HG03575 (cell line): ENCODE data around the gene COL8A1.
"Not testable (repeated sequence)": the region's sequence is repeated elsewhere in the genome, so short reads cannot be mapped to it uniquely, and the experiment has no call there.

Experiments used
- ATAC-seq: cut with Tn5 transposase; IDR thresholded peaks from one replicate; pipeline ENCODE4 v1.9.1; 2021; ENCODE audit not compliant: unreplicated experiment, insufficient number of reproducible peaks, low FRiP score; ENCODE audit errors: extremely low read depth

Gene COL8A1

GRCh38 chr3:99638167-99638948 lies at the start of gene COL8A1:
Gene COL8A1 (plus strand): TSS chr3:99638594. CDS start chr3:99790683, 152,089 bp downstream.
- ATAC-seq = no peak

GRCh38 chr3:99589168-99589567 lies 49.2 kb upstream of the COL8A1 start:
- ATAC-seq = not testable (repeated sequence)

DNA sequence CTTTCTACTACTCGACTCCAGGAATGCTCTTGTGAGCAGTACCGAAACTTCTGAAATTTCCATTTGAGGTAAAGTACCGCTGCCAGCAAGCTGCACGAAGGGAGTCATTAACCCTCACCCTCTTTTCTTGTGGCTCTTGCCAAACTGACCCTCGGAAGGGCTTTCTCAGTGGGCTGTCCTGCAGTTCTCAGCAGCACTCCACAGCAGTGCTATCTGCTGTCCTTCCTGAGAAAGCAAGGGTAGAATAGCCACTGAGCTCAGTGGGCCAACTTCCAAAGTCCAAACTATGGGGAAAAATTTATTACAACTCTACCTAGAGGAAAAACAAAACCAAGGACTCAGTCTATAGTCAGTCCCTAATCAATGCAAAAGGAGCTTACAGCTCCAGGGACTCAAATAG lies 38.5 kb upstream of the COL8A1 start:
- ATAC-seq = no peak

GRCh38 chr3:99601515-99601914 lies 36.9 kb upstream of the COL8A1 start:
- ATAC-seq = no peak

DNA sequence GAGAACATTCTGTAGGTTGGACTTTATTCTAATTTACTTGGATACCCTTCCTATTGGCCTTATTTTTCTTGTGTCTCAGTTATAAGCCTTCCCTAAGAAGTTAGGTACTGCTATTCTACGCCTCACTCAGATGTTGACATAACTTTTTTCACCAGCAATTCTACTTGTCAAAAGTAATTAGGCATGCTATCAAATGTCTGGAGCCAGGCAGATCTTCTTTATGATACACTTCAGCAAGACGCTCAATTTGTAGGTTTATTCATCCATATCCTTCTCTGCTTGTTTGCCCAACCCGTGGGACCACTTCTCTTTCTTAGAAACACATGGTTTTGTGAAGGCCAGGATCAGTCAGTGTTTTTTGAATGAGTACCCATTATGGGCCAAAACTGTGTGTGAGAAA lies 36.2 kb upstream of the COL8A1 start:
- ATAC-seq = no peak

DNA sequence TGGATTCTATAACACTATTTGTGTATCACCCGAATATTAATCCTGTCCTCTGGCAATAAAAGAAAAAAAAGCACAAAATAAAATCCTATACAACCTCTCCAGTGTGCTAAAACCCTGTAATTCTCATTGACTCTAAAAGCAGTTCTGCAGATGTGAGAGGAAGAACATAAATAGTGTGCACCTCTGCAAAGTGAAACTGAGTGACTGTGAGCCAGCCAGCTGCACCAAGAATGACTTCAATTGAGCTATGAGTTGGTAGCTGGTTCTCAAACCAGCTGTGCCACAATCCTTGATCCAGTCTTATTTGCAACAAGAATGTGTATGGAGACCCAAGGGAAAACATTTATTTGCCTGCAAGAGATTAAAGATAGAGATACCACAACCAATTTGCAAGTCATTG lies 31.2 kb upstream of the COL8A1 start:
- no peak for ATAC-seq

GRCh38 chr3:99614768-99615167 lies 23.6 kb upstream of the COL8A1 start:
- no peak for ATAC-seq

GRCh38 chr3:99620077-99620767 lies 18.2 kb upstream of the COL8A1 start:
- ATAC-seq = no peak

GRCh38 chr3:99620976-99621375 lies 17.4 kb upstream of the COL8A1 start:
- ATAC-seq = no peak

DNA sequence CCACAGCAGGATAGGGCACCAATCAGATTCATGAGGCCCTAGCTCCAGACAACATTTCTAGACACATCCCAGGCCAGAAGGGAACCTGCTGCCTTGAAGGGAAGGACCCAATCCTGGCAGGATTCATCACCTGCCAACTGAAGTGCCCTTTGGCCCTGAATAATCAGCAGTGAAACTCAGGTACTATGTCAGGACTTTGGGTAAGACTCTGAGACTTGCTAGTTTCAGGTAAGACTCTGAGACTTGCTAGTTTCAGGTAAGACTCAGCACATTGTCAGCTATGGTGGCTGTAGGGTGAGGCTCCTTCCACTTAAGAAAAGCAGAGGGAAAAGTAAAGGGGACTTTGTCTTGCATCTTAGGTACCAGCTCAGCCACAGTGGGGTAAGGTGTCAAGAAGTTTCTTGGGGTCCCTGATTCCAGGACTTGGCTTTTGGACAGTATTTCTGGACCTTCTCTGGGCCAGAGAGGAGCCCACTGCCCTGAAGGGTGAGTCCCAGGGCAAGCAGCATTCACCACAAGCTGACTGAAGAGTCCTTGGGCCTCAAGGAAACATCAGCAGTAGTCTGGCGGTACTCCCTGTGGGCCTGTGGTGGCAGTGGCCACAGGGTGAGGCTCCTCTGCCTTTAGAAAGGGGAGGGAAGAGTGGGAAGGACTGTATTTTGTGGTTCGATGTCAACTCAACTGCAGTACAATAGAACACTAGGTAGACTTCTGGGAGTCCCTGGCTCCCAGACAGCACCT lies 13.7 kb upstream of the COL8A1 start:
- no peak for ATAC-seq

DNA sequence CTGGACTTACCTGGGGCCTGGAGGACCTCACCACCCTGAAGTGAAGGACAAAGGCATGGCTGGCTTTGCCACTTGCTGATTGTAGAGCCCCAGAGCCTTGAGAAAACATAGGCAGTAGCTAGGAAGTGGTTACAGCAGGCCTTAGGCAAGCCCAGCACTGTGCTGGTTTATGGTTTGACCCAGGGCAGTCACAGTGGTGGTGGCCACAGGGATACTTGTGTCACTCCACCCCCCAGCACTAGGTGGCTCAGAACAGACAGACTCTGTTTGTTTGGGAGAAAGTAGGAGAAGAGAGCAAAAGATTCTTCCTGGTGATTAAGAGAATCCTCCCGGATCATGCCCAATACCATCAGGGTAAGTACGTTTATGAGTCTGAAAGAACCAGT lies 13.2 kb upstream of the COL8A1 start:
- ATAC-seq = no peak

- no peak for ATAC-seq
These were observed 12.6 kb upstream of the COL8A1 start for GRCh38 chr3:99625643-99626416.

GRCh38 chr3:99626417-99626788 lies 12.0 kb upstream of the COL8A1 start:
- no peak for ATAC-seq

- no peak for ATAC-seq
These were observed 11.2 kb upstream of the COL8A1 start for GRCh38 chr3:99627062-99627826.

- ATAC-seq = no peak
These were observed 7.6 kb upstream of the COL8A1 start for GRCh38 chr3:99630815-99631214.

DNA sequence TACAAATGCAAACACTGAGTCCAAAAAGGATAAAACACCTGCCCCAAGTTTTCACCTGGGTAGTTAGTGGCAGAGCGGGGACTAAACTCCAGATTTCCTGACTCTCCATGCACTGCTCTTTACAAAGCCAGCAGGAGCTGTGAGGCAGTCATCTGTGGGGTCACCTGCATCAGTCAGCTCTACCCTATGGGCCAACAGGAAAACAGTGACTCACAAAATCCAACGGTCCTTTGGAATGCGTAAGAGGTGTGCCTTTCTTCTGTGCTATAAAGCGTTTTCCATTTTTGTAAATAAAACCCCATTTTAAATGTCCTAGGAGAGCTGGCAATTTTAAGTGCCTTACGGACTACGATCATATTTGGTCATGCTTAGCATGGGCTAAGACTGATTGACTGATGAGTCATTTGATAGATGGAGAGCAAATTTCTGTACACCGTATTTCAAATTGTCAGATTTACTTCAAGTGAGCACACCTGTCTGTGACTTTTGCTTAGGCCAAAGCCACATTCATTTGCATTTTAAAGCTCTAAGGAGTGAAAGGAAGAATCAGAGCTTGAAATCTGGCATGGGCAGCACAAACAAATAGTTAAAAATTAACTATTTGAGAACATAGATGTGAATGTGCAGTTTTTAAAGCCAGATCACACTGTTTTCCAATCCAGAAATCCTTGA lies 4.4 kb upstream of the COL8A1 start:
- no peak for ATAC-seq

DNA sequence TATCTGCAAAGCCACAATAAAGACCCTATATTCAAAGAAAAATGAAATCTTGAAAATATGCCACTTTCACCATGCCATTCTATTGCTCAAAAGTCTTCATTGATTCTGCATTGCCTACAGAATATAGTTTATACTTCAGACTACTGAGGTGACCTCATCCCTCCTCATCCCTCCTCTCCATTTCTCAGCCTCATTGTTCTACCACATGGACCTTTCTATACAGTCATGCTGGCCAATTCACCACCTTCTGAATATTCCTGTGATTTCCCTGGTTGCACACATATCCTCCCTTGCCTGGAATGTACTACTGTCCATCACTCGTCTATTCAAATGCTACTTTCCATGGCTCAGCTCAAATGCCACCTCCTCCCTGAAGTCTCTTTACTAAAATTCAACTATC lies 3.5 kb upstream of the COL8A1 start:
- no peak for ATAC-seq

GRCh38 chr3:99635348-99635747 lies 3.0 kb upstream of the COL8A1 start:
- ATAC-seq = no peak
